Choroid plexus epithelial cell (primary cell): ENCODE data around the gene TARS3.

ENCODE experiments used
- DNase-seq: peaks from one replicate; pipeline ENCODE4 v3.0.0-alpha.2; 2010; ENCODE audit warnings: low read depth
- H3K4me3 ChIP-seq: 2 replicates; pipeline ENCODE4 v1.5.1; 2011; ENCODE audit warnings: low read depth, mild to moderate bottlenecking, control low read depth, low read length, moderate library complexity
- CTCF ChIP-seq: conservative IDR thresholded peaks from 2 replicates; pipeline ENCODE4 v1.5.1; 2011; ENCODE audit warnings: low read depth, mild to moderate bottlenecking, control low read depth, inconsistent platforms, low read length, moderate library complexity

Gene TARS3

GRCh38 chr15:101733545-101733944 lies 9.3 kb upstream of the TARS3 start:
- no peak overlapping the region for H3K4me3 ChIP-seq
- DNase-seq, result no peak
- TF ChIP-seq CTCF, result no peak

GRCh38 chr15:101732772-101733171 lies 8.5 kb upstream of the TARS3 start:
- no peak overlapping the region for H3K4me3 ChIP-seq
- no peak for TF ChIP-seq CTCF
- DNase-seq, result no peak

GRCh38 chr15:101731746-101732145 lies 7.5 kb upstream of the TARS3 start:
- DNase-seq, result no peak
- TF ChIP-seq CTCF, result no peak
- no peak overlapping the region for H3K4me3 ChIP-seq

GRCh38 chr15:101727186-101727585 lies 2.9 kb upstream of the TARS3 start:
- no peak for DNase-seq
- H3K4me3 ChIP-seq, result no peak overlapping the region
- TF ChIP-seq CTCF, result no peak

GRCh38 chr15:101725073-101725472 lies 800 bp upstream of the TARS3 start:
- H3K4me3 ChIP-seq, result no peak overlapping the region
- no peak for TF ChIP-seq CTCF
- no peak for DNase-seq

- H3K4me3 ChIP-seq, result peak overlapping the region; percentile 41
- no peak for DNase-seq
- no peak for TF ChIP-seq CTCF
Measured at GRCh38 chr15:101724675-101725005, 367 bp upstream of the TARS3 start.

- peak; percentile 37 for DNase-seq
- TF ChIP-seq CTCF, result no peak
- H3K4me3 ChIP-seq, result peak overlapping the region; percentile 81
Measured at GRCh38 chr15:101723171-101723873, 951 bp downstream of the TARS3 start.
